HL-60 (cell line): ENCODE measurements around the gene DCP1B.
A peak's percentile ranks its signal among the peaks of the same experiment; 100 is the strongest.

Experiments used
- DNase-seq, 2 experiments: peaks; one replicate each; pipeline ENCODE4 v3.0.0-alpha.2; 2010 to 2020; ENCODE audit warnings: low read depth in 1 of 2, low spot score in 1 of 2
- H3K27ac ChIP-seq: fragments of 250-450 bp; sonication (Bioruptor Pico); replicated peaks from 2 replicates; pipeline ENCODE4 v1.5.1; 2020; ENCODE audit warnings: mild to moderate bottlenecking, moderate library complexity
- H3K27me3 ChIP-seq: fragments of 250-450 bp; sonication (Bioruptor Pico); 2 replicates; pipeline ENCODE4 v1.5.1; 2021; ENCODE audit warnings: mild to moderate bottlenecking, moderate library complexity; ENCODE audit not compliant: insufficient read depth, poor library complexity, severe bottlenecking
- H3K4me3 ChIP-seq: replicated peaks from 2 replicates; pipeline ENCODE4 v1.5.1; 2011; ENCODE audit warnings: mild to moderate bottlenecking, control low read depth, low read length; ENCODE audit not compliant: insufficient read depth
- CTCF ChIP-seq: IDR thresholded peaks from one replicate; pipeline ENCODE4 v1.5.1; 2011; ENCODE audit warnings: low read length, control low read depth, inconsistent platforms; ENCODE audit not compliant: insufficient read depth
- GABPA ChIP-seq: IDR thresholded peaks from 2 replicates; pipeline ENCODE4 v1.6.1; 2012; ENCODE audit warnings: low read depth
- POLR2AphosphoS5 ChIP-seq: IDR thresholded peaks from 2 replicates; pipeline ENCODE4 v1.6.1; 2012; ENCODE audit warnings: low read depth
- REST ChIP-seq: IDR thresholded peaks from 2 replicates; pipeline ENCODE4 v1.6.1; 2012; ENCODE audit warnings: low read depth; ENCODE audit not compliant: insufficient replicate concordance
- SPI1 ChIP-seq: IDR thresholded peaks from 2 replicates; pipeline ENCODE4 v1.6.1; 2012; ENCODE audit warnings: low read depth, mild to moderate bottlenecking, borderline replicate concordance

DCP1B gene

GRCh38 chr12:1929241-1929984 is 74.8 kb downstream of the DCP1B start:
- TF ChIP-seq GABPA: no peak
- no peak for TF ChIP-seq CTCF
- no peak for TF ChIP-seq REST
- TF ChIP-seq SPI1: no peak
- no peak for TF ChIP-seq POLR2AphosphoS5

GRCh38 chr12:1928439-1929121 is 75.7 kb downstream of the DCP1B start:
- H3K4me3 ChIP-seq: no peak overlapping the region
- H3K27ac ChIP-seq: no peak overlapping the region
- no peak for DNase-seq
- no peaks in the 10 kb centered on the region for H3K27me3 ChIP-seq
- TF ChIP-seq GABPA (no peak), REST (no peak), SPI1 (no peak), POLR2AphosphoS5 (no peak), CTCF (no peak)

More at GRCh38 chr12:1929241-1929984, 74.8 kb downstream of the DCP1B start:
- Histone ChIP-seq H3K27me3 (no peaks in the 10 kb centered on the region), H3K4me3 (no peak overlapping the region), H3K27ac (no peak overlapping the region)
- DNase-seq: peak; percentile 61 to 82

GRCh38 chr12:1927751-1928351 is 76.4 kb downstream of the DCP1B start:
- no peak overlapping the region for H3K4me3 ChIP-seq
- TF ChIP-seq CTCF (no peak), SPI1 (no peak), GABPA (no peak)
- no peak for DNase-seq
- H3K27ac ChIP-seq: no peak overlapping the region
- no peaks in the 10 kb centered on the region for H3K27me3 ChIP-seq
